Measurements from ENCODE around the gene CCDC6. TPM values are rescaled to one million over a fixed set of nuclear protein-coding genes. Genes with fewer than 3 reads are reported as not detected.
A peak's percentile ranks its signal among the peaks of the same experiment; 100 is the strongest.
"Not testable (repeated sequence)": the region's sequence is repeated elsewhere in the genome, so short reads cannot be mapped to it uniquely, and the experiment has no call there.

The CCDC6 gene
- total RNA-seq (2022) (113 and 116 TPM in 2 replicates), Bru-seq, nascent RNA (percentile 96 among the genes with signal in this experiment), BruChase-seq, experiment 1, labeled RNA remaining after a 2-hour chase (percentile 94 among the genes with signal in this experiment), BruChase-seq, experiment 2, labeled RNA remaining after a 6-hour chase (percentile 96 among the genes with signal in this experiment)
- long read RNA-seq, full-length matches to known transcripts: 33 of 55 reads
- long read RNA-seq, partial matches to known transcripts: 11 of 55 reads
- long read RNA-seq, other reads (novel, unspliced or antisense): 11 of 55 reads

DNA sequence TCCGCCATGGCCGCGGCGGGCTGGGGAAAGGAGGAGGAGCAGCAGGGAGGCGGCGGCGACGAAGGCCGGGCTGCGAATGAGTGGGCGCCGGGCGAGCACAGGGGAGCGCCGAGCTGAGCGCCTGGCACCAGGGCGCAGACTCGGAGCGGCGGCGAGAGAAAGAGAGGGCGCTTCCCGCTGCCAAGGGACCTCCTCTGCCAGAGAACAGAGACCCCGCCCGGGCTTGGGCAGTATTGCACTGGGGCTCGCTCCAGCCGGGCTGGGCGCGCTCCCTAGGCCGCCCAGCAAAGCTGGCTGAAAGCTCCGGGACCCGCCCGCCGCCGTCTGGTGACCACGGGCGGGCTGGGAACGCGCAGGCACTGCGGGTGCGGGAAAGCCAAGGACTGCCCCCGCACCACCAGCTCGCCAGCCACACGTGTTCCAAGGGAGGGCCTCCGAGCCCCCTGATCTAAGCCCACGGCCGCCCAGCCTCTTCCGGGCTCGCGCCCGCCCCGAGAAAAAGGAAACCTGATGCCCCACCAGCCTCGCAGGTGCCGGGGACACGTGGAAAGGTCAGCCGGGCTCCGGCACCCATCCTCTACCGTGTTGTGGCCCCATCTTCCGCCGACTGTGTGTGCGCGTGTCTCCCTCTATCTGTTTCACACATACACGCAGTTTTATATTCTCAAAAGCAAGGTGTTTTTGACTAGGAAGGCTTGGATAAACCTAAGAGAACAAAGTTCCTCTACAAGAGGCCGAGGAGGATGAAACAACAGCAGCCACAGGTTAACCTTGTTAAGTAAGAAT is at the start of gene CCDC6:
Gene CCDC6, minus strand, starts transcription at position 140 of the 786 bp plus-strand sequence. Its CDS starts 132 bp downstream, at position 8.
- H3K27me3 Mint-ChIP-seq (ENCODE audit: insufficient read depth, unreplicated experiment): no peaks in the 10 kb centered on the region
- H3K9me3 Mint-ChIP-seq (ENCODE audit: unreplicated experiment): no peaks in the 10 kb centered on the region
- TF ChIP-seq, protein P1, sequence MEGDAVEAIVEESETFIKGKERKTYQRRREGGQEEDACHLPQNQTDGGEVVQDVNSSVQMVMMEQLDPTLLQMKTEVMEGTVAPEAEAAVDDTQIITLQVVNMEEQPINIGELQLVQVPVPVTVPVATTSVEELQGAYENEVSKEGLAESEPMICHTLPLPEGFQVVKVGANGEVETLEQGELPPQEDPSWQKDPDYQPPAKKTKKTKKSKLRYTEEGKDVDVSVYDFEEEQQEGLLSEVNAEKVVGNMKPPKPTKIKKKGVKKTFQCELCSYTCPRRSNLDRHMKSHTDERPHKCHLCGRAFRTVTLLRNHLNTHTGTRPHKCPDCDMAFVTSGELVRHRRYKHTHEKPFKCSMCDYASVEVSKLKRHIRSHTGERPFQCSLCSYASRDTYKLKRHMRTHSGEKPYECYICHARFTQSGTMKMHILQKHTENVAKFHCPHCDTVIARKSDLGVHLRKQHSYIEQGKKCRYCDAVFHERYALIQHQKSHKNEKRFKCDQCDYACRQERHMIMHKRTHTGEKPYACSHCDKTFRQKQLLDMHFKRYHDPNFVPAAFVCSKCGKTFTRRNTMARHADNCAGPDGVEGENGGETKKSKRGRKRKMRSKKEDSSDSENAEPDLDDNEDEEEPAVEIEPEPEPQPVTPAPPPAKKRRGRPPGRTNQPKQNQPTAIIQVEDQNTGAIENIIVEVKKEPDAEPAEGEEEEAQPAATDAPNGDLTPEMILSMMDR (IDR thresholded peaks at IDR 0.05; ENCODE audit: insufficient read depth in 1 of 2, low read depth in 1 of 2, low read length in 1 of 2, severe bottlenecking in 1 of 2, unreplicated experiment in 1 of 2): peak; percentile 92 to 96
- ChIA-PET CTCF (interaction anchor here (0.6 to 2.7 kb wide), 26 partner anchors 18 to 1665 kb away, joined by 3 to 34 read pairs (median 6); partner anchors contain the start of genes CISD1 and SLC16A9), POLR2A (interaction anchor here (0.6 to 2.3 kb wide), 14 partner anchors 11 to 442 kb away, joined by 3 to 25 read pairs (median 4); no protein-coding TSS in a partner anchor)
- intact Hi-C loops (cut with micrococcal nuclease; ENCODE audit: unreplicated experiment): loop anchor here (1.0 to 2.0 kb wide), 9 partner anchors 32 to 280 kb away; no protein-coding TSS in a partner anchor
- no peaks in the 10 kb centered on the region for H3K9me3 ChIP-seq
- no peaks in the 10 kb centered on the region for H3K27me3 ChIP-seq (replicated peaks; ENCODE audit: control insufficient read depth, insufficient read depth, low read length)
- H3K4me3 Mint-ChIP-seq (ENCODE audit: unreplicated experiment): peak within 1 kb of the TSS; percentile 99
- BruUV-seq (replicated peaks): no TSS peak
- peaks cover 14% of the 10 kb centered on the region for H3K36me3 Mint-ChIP-seq (ENCODE audit: insufficient read depth, unreplicated experiment)
- no peaks in the 10 kb centered on the region for H3K36me3 ChIP-seq (ENCODE audit: control insufficient read depth, insufficient read depth, low read length)
- H3K4me3 ChIP-seq (ENCODE audit: low read depth, low read length): peak within 1 kb of the TSS; percentile 93
- H3K27ac Mint-ChIP-seq (ENCODE audit: unreplicated experiment): peak within 1 kb of the TSS; percentile 92
- H3K4me1 ChIP-seq: peaks cover 33% of the 10 kb centered on the region
- H3K4me1 Mint-ChIP-seq (ENCODE audit: low read depth, unreplicated experiment): peaks cover 45% of the 10 kb centered on the region
- DNase-seq: peak; percentile 97 to 100

DNA sequence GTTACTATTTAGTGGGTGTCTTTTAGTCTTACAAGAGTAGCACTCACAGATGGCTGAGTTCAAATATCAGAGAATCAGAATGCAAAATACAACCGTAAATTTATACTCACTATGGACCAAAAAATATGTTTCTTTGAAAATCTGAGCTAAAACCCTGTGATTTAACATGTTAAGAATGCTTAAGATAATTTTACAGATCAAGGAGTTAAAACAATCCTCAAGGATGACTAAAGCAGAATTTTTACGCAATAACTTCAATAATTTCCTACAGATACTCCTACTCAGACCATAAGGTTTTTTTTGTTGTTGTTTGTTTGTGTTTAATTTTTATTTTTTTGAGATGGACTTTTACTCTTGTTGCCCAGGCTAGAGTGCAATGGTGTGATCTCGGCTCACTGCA is 47.9 kb upstream of the CCDC6 start:
- no peaks in the 10 kb centered on the region for H3K9me3 Mint-ChIP-seq (ENCODE audit: unreplicated experiment)
- TF ChIP-seq, protein P1 (IDR thresholded peaks at IDR 0.05; ENCODE audit: insufficient read depth in 1 of 2, low read depth in 1 of 2, low read length in 1 of 2, severe bottlenecking in 1 of 2, unreplicated experiment in 1 of 2): no peak
- peaks cover 18% of the 10 kb centered on the region for H3K4me1 ChIP-seq
- POLR2A ChIA-PET: no interaction called here
- no peak overlapping the region for H3K4me3 Mint-ChIP-seq (ENCODE audit: unreplicated experiment)
- H3K9me3 ChIP-seq: no peaks in the 10 kb centered on the region
- no peaks in the 10 kb centered on the region for H3K27me3 Mint-ChIP-seq (ENCODE audit: insufficient read depth, unreplicated experiment)
- H3K4me1 Mint-ChIP-seq (ENCODE audit: low read depth, unreplicated experiment): peaks cover 22% of the 10 kb centered on the region
- CTCF ChIA-PET: no interaction called here
- DNase-seq: no peak
- no peak overlapping the region for H3K4me3 ChIP-seq (ENCODE audit: low read depth, low read length)
- no peaks in the 10 kb centered on the region for H3K36me3 ChIP-seq (ENCODE audit: control insufficient read depth, insufficient read depth, low read length)
- intact Hi-C loops (cut with micrococcal nuclease; ENCODE audit: unreplicated experiment): no loop called here
- no peak overlapping the region for H3K27ac Mint-ChIP-seq (ENCODE audit: unreplicated experiment)
- H3K27me3 ChIP-seq (replicated peaks; ENCODE audit: control insufficient read depth, insufficient read depth, low read length): no peaks in the 10 kb centered on the region
- no peaks in the 10 kb centered on the region for H3K36me3 Mint-ChIP-seq (ENCODE audit: insufficient read depth, unreplicated experiment)
- BruUV-seq (replicated peaks): no TSS peak

DNA sequence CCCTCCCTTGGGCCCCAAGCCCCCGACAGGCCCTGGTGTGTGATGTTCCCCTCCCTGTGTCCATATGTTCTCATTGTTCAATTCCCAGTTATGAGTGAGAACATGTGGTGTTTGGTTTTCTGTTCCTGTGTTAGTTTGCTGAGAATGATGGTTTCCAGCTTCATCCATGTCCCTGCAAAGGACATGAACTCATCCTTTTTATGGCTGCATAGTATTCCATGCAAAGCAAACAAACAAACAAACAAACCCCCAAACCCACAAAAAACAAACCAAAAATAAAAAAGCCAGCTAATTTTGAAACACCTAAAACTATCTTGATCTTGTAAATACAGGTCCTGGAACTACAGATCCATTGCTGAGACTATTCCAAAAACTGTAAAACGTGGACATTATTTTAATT is 47.4 kb upstream of the CCDC6 start:
- peaks cover 21% of the 10 kb centered on the region for H3K4me1 Mint-ChIP-seq (ENCODE audit: low read depth, unreplicated experiment)
- H3K27me3 ChIP-seq (replicated peaks; ENCODE audit: control insufficient read depth, insufficient read depth, low read length); H3K4me3 Mint-ChIP-seq (ENCODE audit: unreplicated experiment); H3K36me3 Mint-ChIP-seq (ENCODE audit: insufficient read depth, unreplicated experiment); H3K27ac Mint-ChIP-seq (ENCODE audit: unreplicated experiment); intact Hi-C loops (cut with micrococcal nuclease; ENCODE audit: unreplicated experiment); H3K9me3 Mint-ChIP-seq (ENCODE audit: unreplicated experiment); H3K36me3 ChIP-seq (ENCODE audit: control insufficient read depth, insufficient read depth, low read length); H3K4me3 ChIP-seq (ENCODE audit: low read depth, low read length); CTCF ChIA-PET; POLR2A ChIA-PET; H3K27me3 Mint-ChIP-seq (ENCODE audit: insufficient read depth, unreplicated experiment); H3K9me3 ChIP-seq; DNase-seq; BruUV-seq (replicated peaks): not testable (repeated sequence)
- H3K4me1 ChIP-seq: peaks cover 20% of the 10 kb centered on the region

All from Caco-2 (cell line).